Stimulated activated CD8-positive, alpha-beta memory T cell treated with anti-CD3 and anti-CD28 coated beads, Interleukin-7, amount 100 ng/mL, for 1 hour (primary cell): ENCODE measurements around the gene MSH4.
"Not testable (repeated sequence)": the region's sequence is repeated elsewhere in the genome, so short reads cannot be mapped to it uniquely, and the experiment has no call there.

ENCODE experiments used
- DNase-seq, 2 donors: peaks; one replicate each; pipeline ENCODE4 v3.0.0-alpha.2; 2020; ENCODE audit warnings: low read depth in 2 of 2

MSH4 gene

GRCh38 chr1:75797273-75797588 lies 549 bp downstream of the MSH4 start:
- DNase-seq = no peak

- no peak for DNase-seq
Observed at GRCh38 chr1:75797606-75798216, 1.0 kb downstream of the MSH4 start.

GRCh38 chr1:75801480-75801879 lies 4.8 kb downstream of the MSH4 start:
- DNase-seq = not testable (repeated sequence)

- no peak for DNase-seq
Observed at GRCh38 chr1:75808921-75809320, 12.2 kb downstream of the MSH4 start.

- not testable (repeated sequence) for DNase-seq
Observed at GRCh38 chr1:75810113-75810512, 13.4 kb downstream of the MSH4 start.

- DNase-seq = no peak
Observed at GRCh38 chr1:75811211-75811981, 14.7 kb downstream of the MSH4 start.

GRCh38 chr1:75812065-75812464 lies 15.4 kb downstream of the MSH4 start:
- DNase-seq = no peak

- not testable (repeated sequence) for DNase-seq
Observed at GRCh38 chr1:75823596-75823995, 26.9 kb downstream of the MSH4 start.

GRCh38 chr1:75836528-75837100 lies 39.9 kb downstream of the MSH4 start:
- no peak for DNase-seq

GRCh38 chr1:75838079-75838478 lies 41.4 kb downstream of the MSH4 start:
- DNase-seq = no peak

GRCh38 chr1:75841421-75841820 lies 44.7 kb downstream of the MSH4 start:
- DNase-seq = no peak

- no peak for DNase-seq
Observed at GRCh38 chr1:75845576-75845975, 48.9 kb downstream of the MSH4 start.

GRCh38 chr1:75855010-75855409 lies 58.3 kb downstream of the MSH4 start:
- no peak for DNase-seq

GRCh38 chr1:75855734-75856133 lies 59.1 kb downstream of the MSH4 start:
- no peak for DNase-seq

GRCh38 chr1:75861831-75862230 lies 65.1 kb downstream of the MSH4 start:
- DNase-seq = no peak

GRCh38 chr1:75870951-75871350 lies 74.3 kb downstream of the MSH4 start:
- no peak for DNase-seq

- DNase-seq = no peak
Observed at GRCh38 chr1:75879985-75880384, 83.3 kb downstream of the MSH4 start.

- DNase-seq = no peak
Observed at GRCh38 chr1:75884437-75884836, 87.8 kb downstream of the MSH4 start.

GRCh38 chr1:75901371-75901770 lies 104.7 kb downstream of the MSH4 start:
- DNase-seq = no peak

- no peak for DNase-seq
Observed at GRCh38 chr1:75908717-75909152, 112.1 kb downstream of the MSH4 start.

- DNase-seq = no peak
Observed at GRCh38 chr1:75916834-75917233, 120.2 kb downstream of the MSH4 start.

GRCh38 chr1:75922698-75923097 lies 126.0 kb downstream of the MSH4 start:
- no peak for DNase-seq

- DNase-seq = no peak
Observed at GRCh38 chr1:75932304-75932703, 135.6 kb downstream of the MSH4 start, which contains the start of gene ASB17. Gene ASB17 (minus strand): TSS chr1:75932404. CDS start chr1:75932291, 113 bp downstream.
